ENCODE data around the gene FLT4.

FLT4 gene

GRCh38 chr5:180586870-180587269 lies 62.5 kb downstream of the FLT4 start:
- DNase-seq, result no peak

GRCh38 chr5:180586204-180586603 lies 63.2 kb downstream of the FLT4 start:
- no peak for DNase-seq

- DNase-seq, result no peak
Measured at GRCh38 chr5:180583738-180584137, 65.7 kb downstream of the FLT4 start.

- DNase-seq, result no peak
Measured at GRCh38 chr5:180580681-180581080, 68.7 kb downstream of the FLT4 start.

- no peak for DNase-seq
Measured at GRCh38 chr5:180575571-180575970, 73.8 kb downstream of the FLT4 start.

- DNase-seq, result no peak
Measured at GRCh38 chr5:180568914-180569313, 80.5 kb downstream of the FLT4 start.

GRCh38 chr5:180563994-180564393 lies 85.4 kb downstream of the FLT4 start:
- DNase-seq, result no peak

- DNase-seq, result no peak
Measured at GRCh38 chr5:180558232-180558631, 91.2 kb downstream of the FLT4 start.

GRCh38 chr5:180557217-180557809 lies 92.1 kb downstream of the FLT4 start:
- peak; percentile 30 for DNase-seq

- peak; percentile 3 for DNase-seq
Measured at GRCh38 chr5:180555168-180555921, 94.1 kb downstream of the FLT4 start.

- DNase-seq, result no peak
Measured at GRCh38 chr5:180553530-180553929, 95.9 kb downstream of the FLT4 start.

All from fibroblast of skin of right biceps (primary cell).